Measurements from ENCODE around the gene NUP153.

DNA sequence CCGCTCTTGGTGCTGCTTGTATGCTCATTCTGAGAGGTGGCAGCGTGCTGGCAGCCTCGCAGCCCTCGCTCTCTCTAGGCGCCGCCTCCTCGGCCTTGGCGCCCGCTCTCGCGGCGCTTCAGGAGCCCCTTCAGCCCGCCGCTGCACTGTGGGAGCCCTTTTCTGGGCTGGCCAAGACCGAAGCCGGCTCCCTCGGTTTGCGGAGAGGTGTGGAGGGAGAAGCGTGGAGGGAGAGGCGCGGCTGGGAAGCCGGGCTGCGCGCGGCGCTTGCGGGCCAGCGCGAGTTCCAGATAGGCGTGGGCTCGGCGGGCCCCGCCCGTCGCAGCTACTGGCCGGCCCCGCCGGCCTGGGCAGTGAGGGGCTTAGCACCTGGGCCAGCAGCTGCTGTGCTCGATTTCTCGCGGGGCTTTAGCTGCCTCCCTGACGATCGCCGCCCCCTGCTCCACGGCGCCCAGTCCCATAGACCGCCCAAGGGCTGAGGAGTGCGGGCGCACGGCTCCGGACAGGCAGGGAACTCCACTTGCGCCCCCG lies 126.1 kb downstream of the NUP153 start:
- no peak for TF ChIP-seq EZH2 (IDR thresholded peaks at IDR 0.05; ENCODE audit: borderline replicate concordance, low read depth, low read length, poor library complexity, severe bottlenecking)
- TF ChIP-seq, protein P1, sequence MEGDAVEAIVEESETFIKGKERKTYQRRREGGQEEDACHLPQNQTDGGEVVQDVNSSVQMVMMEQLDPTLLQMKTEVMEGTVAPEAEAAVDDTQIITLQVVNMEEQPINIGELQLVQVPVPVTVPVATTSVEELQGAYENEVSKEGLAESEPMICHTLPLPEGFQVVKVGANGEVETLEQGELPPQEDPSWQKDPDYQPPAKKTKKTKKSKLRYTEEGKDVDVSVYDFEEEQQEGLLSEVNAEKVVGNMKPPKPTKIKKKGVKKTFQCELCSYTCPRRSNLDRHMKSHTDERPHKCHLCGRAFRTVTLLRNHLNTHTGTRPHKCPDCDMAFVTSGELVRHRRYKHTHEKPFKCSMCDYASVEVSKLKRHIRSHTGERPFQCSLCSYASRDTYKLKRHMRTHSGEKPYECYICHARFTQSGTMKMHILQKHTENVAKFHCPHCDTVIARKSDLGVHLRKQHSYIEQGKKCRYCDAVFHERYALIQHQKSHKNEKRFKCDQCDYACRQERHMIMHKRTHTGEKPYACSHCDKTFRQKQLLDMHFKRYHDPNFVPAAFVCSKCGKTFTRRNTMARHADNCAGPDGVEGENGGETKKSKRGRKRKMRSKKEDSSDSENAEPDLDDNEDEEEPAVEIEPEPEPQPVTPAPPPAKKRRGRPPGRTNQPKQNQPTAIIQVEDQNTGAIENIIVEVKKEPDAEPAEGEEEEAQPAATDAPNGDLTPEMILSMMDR (conservative IDR thresholded peaks at IDR 0.05; ENCODE audit: low read depth, low read length) = no peak

Data from A673 (cell line).